C1 segment of cervical spinal cord (tissue), 14 donors: Measurements from ENCODE around the gene CAMKMT.
"Not testable (repeated sequence)": the region's sequence is repeated elsewhere in the genome, so short reads cannot be mapped to it uniquely, and the experiment has no call there.

Experiments used
- DNase-seq, 14 donors: peaks; one replicate each; lab custom pipeline; 2025; lab: John Stamatoyannopoulos, UW

Gene CAMKMT

GRCh38 chr2:44549856-44550255 is 188.1 kb downstream of the CAMKMT start:
- DNase-seq: no peak

DNA sequence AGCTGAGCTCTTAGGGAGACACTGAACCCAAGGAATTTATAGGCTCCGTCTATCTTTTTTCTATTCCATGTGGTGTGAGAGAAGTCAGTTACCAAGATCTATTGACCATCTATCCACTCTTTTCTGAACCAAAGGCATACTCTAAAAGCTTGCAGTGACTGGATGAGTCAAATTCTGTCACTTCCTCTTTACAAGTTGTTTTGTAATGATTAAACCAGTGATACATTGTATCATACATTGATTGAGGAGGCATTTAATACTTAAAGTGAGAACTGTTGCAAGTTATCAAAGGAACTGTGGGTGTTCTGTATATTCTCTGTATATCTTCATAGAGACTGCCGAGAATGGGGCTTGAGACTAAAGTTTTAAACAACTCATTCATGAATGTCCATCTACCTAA is 188.8 kb downstream of the CAMKMT start:
- no peak for DNase-seq

- DNase-seq: no peak
Observed at GRCh38 chr2:44551497-44551896, 189.8 kb downstream of the CAMKMT start.

GRCh38 chr2:44553456-44553855 is 191.7 kb downstream of the CAMKMT start:
- no peak for DNase-seq

DNA sequence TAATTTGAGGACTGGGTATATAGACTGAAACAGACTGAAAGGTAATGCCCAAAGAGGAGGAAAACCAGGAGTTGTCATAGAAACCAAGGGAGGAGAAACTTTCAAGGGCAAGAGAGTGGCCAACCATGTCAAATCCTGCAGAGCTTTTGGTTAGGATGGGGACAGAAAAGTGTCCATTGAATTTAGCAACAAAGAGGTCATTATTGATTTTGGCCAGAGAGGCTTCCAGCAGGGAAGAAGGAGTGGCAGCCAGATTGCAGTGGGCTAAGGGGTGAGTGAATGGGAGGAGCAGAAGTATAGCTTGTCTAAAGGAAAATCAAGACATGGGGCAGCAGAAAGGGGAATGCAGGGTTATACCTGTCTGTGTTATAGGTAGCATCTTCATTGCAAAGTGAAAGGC is 194.0 kb downstream of the CAMKMT start:
- DNase-seq: no peak

DNA sequence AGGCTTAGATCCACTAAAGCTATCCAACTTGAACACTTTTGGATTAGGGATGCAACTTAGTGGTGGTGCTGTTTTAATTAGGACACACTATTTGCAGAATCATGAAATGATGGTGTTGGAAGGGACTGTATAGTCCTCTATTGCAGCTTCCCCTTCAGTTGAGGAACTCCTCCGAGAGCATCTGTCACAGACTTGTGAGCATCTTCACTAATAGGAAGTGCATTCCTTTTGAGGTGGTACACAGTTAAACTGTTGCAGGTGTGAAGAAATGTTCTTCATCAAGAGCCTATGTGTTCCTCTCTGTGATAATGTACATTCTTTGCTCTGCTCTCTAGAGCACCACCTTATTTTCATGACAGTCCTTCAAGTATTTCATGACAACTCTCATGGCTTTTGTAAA is 197.4 kb downstream of the CAMKMT start:
- no peak for DNase-seq

DNA sequence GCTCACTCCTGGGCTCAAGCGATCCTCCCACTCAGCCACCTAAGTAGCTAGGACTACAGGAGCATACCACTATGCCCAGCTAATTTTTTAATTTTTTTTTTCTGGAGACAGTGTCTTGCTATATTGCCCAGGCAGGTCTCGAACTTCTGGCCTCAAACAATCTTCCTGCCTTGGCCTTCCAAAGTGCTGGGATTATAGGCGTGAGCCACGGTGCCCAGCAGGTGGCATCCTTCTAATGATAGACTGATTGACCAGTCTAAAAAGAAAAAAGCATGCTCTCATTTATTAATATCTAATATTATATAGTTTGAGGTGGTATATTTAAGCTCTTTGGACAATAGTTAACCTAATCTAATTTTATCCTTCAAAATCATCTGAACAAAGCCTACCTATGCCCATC is 198.6 kb downstream of the CAMKMT start:
- DNase-seq: no peak

DNA sequence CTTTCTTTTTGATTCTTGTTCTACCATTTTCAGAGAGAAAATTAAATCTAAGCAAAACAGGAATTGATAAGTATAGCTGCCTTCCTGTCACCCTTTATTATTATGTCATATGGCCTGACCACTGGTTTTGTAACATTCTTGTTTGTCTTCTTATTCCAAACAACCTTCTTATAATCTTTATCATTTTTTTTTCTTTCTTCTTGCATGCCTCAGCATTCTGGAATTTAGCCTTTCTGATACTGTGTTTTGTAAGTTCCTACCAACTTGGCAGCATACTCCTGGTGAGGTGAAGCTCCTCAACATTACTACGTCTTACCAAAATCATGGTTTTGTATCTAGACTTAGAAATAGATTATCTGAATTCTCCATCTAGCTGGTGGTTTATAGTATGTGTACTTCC is 199.2 kb downstream of the CAMKMT start:
- no peak for DNase-seq

GRCh38 chr2:44562737-44563136 is 201.0 kb downstream of the CAMKMT start:
- DNase-seq: no peak

DNA sequence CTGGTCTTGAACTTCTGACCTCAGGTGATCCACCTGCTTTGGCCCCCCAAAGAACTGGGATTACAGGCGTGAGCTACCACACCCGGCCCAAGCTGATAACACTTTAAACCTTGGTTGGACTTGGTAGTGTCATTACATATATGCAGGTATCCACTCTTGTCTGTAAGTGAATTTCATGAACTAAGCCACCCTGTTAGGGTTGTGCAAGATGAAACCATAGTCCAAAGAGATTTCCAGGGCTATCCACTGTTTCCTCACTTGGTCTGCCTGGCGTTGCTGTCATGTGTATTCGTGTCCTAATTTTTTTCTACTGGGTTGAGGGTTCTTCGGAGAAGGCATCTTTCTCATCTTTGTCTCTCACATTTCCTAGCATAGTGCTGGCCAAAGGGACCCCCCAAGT is 203.0 kb downstream of the CAMKMT start:
- DNase-seq: no peak

DNA sequence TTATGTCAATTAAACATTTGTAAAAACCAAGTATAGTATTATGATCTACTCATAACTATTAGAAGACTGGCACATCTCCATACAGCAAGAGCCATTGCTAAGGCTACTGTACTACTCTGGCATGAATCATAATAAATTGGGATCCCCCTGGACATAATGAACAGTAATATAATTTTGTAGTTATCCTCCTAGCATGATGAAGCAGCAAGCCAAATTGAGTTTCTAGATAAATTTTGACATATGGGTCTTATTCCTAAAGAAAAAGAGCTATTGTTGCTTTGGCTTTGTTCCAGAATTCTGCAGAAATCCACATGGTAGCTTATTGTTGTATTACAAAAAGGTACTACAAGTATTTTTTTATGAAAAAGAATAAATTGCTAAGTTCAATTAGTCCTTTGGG is 204.3 kb downstream of the CAMKMT start:
- no peak for DNase-seq

GRCh38 chr2:44569491-44569890 is 207.7 kb downstream of the CAMKMT start:
- no peak for DNase-seq

DNA sequence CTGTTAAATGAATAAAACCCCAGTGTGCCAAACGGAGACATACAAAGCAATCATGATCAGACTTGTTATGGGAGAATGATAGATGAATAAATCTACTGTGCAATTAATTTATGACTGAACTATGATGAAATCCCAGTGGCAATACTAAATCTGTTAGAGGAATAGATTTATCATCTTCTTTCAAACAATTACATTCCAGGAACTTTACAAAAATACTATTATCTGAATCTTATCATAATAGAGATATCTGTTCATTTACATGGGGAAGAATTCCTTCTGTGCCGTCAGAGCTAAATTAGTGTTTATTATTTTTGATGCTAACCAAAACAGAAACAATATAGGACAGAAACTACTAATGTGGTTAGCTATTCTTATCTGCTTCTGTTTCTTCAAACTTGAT is 208.5 kb downstream of the CAMKMT start:
- DNase-seq: no peak

GRCh38 chr2:44570777-44571176 is 209.0 kb downstream of the CAMKMT start:
- no peak for DNase-seq

DNA sequence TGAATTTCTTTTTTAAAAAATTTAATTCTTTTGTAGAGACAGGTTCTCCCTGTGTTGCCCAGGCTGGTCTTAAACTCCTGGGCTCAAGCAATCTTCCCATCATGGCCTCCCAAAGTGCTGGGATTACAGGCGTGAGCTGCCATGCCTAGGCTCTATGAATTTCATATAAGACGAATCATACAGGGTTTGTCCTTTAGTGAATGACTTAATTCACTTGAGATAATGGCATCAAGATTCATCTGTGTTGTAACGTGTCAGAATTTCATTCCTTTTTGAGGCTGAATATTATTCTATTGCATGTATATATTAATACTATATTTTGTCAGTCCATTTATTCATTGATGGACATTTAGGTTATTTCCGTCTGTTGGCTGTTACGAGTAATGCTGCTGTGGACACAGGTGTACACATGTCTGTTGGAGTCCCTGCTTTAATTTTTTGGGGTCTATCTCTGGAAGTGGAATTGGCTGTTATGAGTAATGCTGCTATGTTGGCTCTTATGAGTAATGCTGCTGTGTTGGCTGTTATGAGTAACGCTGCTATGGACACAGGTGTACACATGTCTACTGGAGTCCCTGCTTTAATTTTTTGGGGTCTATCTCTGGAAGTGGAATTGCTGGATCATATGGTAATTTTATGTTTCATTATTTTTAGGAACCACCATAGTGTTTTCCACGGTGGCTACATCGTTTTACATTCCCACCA is 210.6 kb downstream of the CAMKMT start:
- no peak for DNase-seq

GRCh38 chr2:44573996-44574395 is 212.2 kb downstream of the CAMKMT start:
- no peak for DNase-seq

DNA sequence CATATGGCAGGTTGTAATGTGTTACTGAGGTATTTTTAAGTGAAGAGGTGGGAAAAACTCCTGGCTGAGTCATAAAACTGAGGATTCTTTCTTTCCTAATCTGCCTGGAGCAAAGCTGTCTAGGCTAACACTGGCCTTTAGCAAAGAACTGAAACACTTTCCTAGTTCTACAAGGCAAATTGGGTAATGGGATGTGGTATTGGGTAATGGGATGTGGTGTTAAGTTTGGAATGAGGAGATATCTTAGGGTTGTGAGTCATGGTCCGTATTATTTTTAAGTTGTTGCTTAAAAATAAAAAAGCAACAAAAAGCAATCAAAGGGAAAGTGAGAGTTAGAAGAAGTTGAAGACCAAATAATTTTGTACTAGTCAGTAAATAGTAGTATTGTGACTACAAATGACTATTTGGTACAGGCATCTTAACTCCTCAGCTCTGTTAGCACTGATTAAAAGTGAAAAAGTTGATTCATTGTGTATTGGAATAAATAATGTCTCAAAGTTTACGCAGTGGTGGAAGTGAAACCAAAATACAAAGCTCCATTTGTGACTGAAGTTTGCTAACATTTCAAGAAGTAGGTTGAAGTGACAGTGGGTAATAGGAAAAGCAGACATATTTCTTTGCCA is 216.8 kb downstream of the CAMKMT start:
- DNase-seq: no peak

GRCh38 chr2:44579115-44579836 is 217.5 kb downstream of the CAMKMT start:
- DNase-seq: no peak

DNA sequence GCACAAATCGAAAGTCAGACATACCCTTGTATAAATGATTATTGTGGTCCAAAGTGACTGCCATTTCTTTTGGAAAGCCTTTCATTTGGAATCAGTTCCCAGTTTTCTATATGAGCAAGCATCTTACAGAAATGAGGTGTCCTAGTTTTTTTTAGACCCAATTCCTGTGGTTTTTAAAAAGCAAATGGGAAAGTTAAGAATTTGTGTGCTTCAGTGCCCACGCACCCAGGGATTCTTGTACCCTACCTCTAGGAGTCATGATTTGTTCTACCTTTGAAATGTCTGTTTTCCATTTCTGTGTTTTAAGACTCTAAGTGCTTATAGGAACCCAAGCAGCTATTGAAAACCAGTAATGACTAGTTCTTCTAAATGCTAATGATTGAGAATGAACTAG is 218.1 kb downstream of the CAMKMT start:
- DNase-seq: no peak

GRCh38 chr2:44580875-44581515 is 219.2 kb downstream of the CAMKMT start:
- DNase-seq: no peak

DNA sequence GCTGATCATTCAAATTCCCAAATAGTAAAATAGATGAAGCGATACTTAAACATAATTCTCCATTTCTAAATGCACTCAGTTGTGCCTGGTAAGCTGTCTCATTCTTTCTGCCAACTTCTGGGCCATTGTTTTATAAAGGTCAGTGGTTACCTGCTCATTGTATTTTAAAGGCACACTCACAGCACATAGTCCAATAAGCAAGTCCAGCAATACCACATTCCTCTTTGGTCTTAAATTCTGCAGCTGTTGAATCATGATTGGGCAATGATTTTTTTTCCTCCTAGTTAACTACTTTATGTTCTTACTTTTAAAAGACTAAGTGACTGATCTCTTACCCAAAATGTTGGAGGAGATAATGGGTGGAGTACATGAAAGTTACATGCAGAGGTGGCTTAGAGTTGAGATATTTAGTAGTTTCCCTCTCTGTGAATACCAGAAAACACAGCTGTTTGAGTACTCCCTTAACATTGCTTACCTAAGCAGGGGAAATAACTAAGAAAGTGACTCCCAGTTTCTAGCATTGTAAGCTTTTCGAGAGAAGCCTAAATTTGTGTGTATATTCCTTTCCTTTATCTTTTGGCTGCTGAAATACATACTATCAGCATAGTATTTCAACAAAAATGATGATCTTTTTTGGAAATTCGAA is 220.7 kb downstream of the CAMKMT start:
- DNase-seq: no peak

- DNase-seq: not testable (repeated sequence)
Observed at GRCh38 chr2:44595615-44596014, 233.9 kb downstream of the CAMKMT start.
